DND-41 (cell line): ENCODE data around the gene XYLT1.

Experiments used
- ATAC-seq: fragments of 200-7000 bp; cut with Tn5 transposase; 3 replicates; pipeline ENCODE4 v1.9.1; 2021; ENCODE audit warnings: low read depth; ENCODE audit not compliant: insufficient read depth
- DNase-seq: peaks from one replicate; pipeline ENCODE4 v3.0.0-alpha.2; 2020
- H2AFZ ChIP-seq: 2 replicates; pipeline ENCODE4 v1.6.0; 2012; ENCODE audit warnings: low read depth, low read length
- H3K27ac ChIP-seq: 2 replicates; pipeline ENCODE4 v1.5.1; 2012; ENCODE audit warnings: low read length, inconsistent platforms
- H3K27me3 ChIP-seq: fragments of 200-600 bp; sonication (generic); 2 replicates; pipeline ENCODE4 v1.6.0; 2012; ENCODE audit warnings: low read length, mild to moderate bottlenecking, inconsistent platforms; ENCODE audit not compliant: insufficient read depth, poor library complexity
- H3K36me3 ChIP-seq: 2 replicates; pipeline ENCODE4 v1.5.1; 2012; ENCODE audit warnings: low read length, inconsistent platforms; ENCODE audit not compliant: insufficient read depth
- H3K4me1 ChIP-seq: 2 replicates; pipeline ENCODE4 v1.5.1; 2012; ENCODE audit warnings: mild to moderate bottlenecking, low read length; ENCODE audit not compliant: insufficient read depth
- H3K4me2 ChIP-seq: 2 replicates; pipeline ENCODE4 v1.6.0; 2012; ENCODE audit warnings: mild to moderate bottlenecking, moderate library complexity, low read length, inconsistent platforms; ENCODE audit not compliant: insufficient read depth
- H3K4me3 ChIP-seq, 2 experiments: fragments of 200-600 bp in 1 of 2; shearing (Covaris generic) in 1 of 2; 2 replicates each; pipeline ENCODE4 v1.5.1; 2012 to 2016; ENCODE audit warnings: inconsistent platforms in 2 of 2, low read length in 2 of 2, mild to moderate bottlenecking in 2 of 2, low read depth in 1 of 2, moderate library complexity in 1 of 2
- H3K79me2 ChIP-seq: 2 replicates; pipeline ENCODE4 v1.6.0; 2012; ENCODE audit warnings: low read length, inconsistent platforms; ENCODE audit not compliant: insufficient read depth
- H3K9ac ChIP-seq: 2 replicates; pipeline ENCODE4 v1.6.0; 2012; ENCODE audit warnings: low read depth, mild to moderate bottlenecking, inconsistent platforms, low read length, moderate library complexity
- H3K9me3 ChIP-seq: 2 replicates; pipeline ENCODE4 v1.5.1; 2012; ENCODE audit warnings: low read length, moderate library complexity, mild to moderate bottlenecking, inconsistent platforms; ENCODE audit not compliant: insufficient read depth, severe bottlenecking
- H4K20me1 ChIP-seq: 2 replicates; pipeline ENCODE4 v1.6.0; 2012; ENCODE audit warnings: low read length; ENCODE audit not compliant: insufficient read depth
- EZH2 ChIP-seq: IDR thresholded peaks from 3 replicates; pipeline ENCODE4 v1.6.1; 2012; ENCODE audit warnings: borderline replicate concordance, low read depth, mild to moderate bottlenecking, moderate library complexity, low read length, inconsistent platforms; ENCODE audit not compliant: severe bottlenecking
- TF ChIP-seq, protein P1 (sequence below): IDR thresholded peaks from 2 replicates; pipeline ENCODE4 v1.5.1; 2012; ENCODE audit warnings: borderline replicate concordance, low read length, moderate library complexity, mild to moderate bottlenecking; ENCODE audit not compliant: poor library complexity, severe bottlenecking; ENCODE audit errors: extremely low read depth

Gene XYLT1

GRCh38 chr16:17232487-17232886, 238.3 kb downstream of the XYLT1 start:
- no peak overlapping the region for H3K9ac ChIP-seq
- no peaks in the 10 kb centered on the region for H3K4me1 ChIP-seq
- no peak overlapping the region for H3K4me2 ChIP-seq
- no peak overlapping the region for H3K27ac ChIP-seq
- no peaks in the 10 kb centered on the region for H4K20me1 ChIP-seq
- H3K9me3 ChIP-seq = no peaks in the 10 kb centered on the region
- H2AFZ ChIP-seq = no peak overlapping the region
- TF ChIP-seq, protein P1, sequence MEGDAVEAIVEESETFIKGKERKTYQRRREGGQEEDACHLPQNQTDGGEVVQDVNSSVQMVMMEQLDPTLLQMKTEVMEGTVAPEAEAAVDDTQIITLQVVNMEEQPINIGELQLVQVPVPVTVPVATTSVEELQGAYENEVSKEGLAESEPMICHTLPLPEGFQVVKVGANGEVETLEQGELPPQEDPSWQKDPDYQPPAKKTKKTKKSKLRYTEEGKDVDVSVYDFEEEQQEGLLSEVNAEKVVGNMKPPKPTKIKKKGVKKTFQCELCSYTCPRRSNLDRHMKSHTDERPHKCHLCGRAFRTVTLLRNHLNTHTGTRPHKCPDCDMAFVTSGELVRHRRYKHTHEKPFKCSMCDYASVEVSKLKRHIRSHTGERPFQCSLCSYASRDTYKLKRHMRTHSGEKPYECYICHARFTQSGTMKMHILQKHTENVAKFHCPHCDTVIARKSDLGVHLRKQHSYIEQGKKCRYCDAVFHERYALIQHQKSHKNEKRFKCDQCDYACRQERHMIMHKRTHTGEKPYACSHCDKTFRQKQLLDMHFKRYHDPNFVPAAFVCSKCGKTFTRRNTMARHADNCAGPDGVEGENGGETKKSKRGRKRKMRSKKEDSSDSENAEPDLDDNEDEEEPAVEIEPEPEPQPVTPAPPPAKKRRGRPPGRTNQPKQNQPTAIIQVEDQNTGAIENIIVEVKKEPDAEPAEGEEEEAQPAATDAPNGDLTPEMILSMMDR = no peak
- no peak for TF ChIP-seq EZH2
- DNase-seq (no peak), ATAC-seq (no peak)
- no peaks in the 10 kb centered on the region for H3K79me2 ChIP-seq
- H3K4me3 ChIP-seq = no peak overlapping the region
- no peaks in the 10 kb centered on the region for H3K36me3 ChIP-seq
- H3K27me3 ChIP-seq = no peaks in the 10 kb centered on the region

DNA sequence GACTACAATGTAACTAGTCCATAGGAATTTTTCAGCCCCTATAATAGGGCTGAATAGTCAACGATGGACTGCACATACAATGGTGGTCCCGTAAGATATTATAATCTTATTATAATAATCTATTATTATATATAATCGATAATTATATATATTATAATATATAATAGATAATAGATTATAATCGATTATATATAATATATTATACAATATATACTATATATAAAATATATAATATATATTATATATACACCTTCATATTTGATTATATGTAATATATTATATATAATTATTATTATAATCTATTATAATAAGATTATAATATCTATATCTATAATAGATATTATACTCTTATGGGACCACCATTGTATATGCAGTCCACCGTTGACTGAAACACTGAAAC, 238.8 kb downstream of the XYLT1 start:
- H3K27me3 ChIP-seq = no peaks in the 10 kb centered on the region
- H3K9ac ChIP-seq = no peak overlapping the region
- no peaks in the 10 kb centered on the region for H3K4me1 ChIP-seq
- H3K36me3 ChIP-seq = no peaks in the 10 kb centered on the region
- no peak for TF ChIP-seq EZH2
- TF ChIP-seq, protein P1 = no peak
- H3K4me2 ChIP-seq = no peak overlapping the region
- no peak overlapping the region for H2AFZ ChIP-seq
- H3K4me3 ChIP-seq = no peak overlapping the region
- no peak overlapping the region for H3K27ac ChIP-seq
- H4K20me1 ChIP-seq = no peaks in the 10 kb centered on the region
- ATAC-seq (no peak), DNase-seq (no peak)
- no peaks in the 10 kb centered on the region for H3K79me2 ChIP-seq
- H3K9me3 ChIP-seq = no peaks in the 10 kb centered on the region

GRCh38 chr16:17230932-17231581, 239.7 kb downstream of the XYLT1 start:
- no peaks in the 10 kb centered on the region for H3K9me3 ChIP-seq
- H3K79me2 ChIP-seq = no peaks in the 10 kb centered on the region
- no peaks in the 10 kb centered on the region for H3K4me1 ChIP-seq
- H3K4me2 ChIP-seq = no peak overlapping the region
- DNase-seq = no peak
- H3K27me3 ChIP-seq = no peaks in the 10 kb centered on the region
- H4K20me1 ChIP-seq = no peaks in the 10 kb centered on the region
- H3K36me3 ChIP-seq = no peaks in the 10 kb centered on the region
- H3K4me3 ChIP-seq = no peak overlapping the region
- no peak overlapping the region for H2AFZ ChIP-seq
- no peak for ATAC-seq
- TF ChIP-seq, protein P1 = no peak
- TF ChIP-seq EZH2 = no peak
- no peak overlapping the region for H3K27ac ChIP-seq
- no peak overlapping the region for H3K9ac ChIP-seq
